SK-N-SH (cell line): ENCODE data around the gene MS4A10. TPM values are rescaled to one million over a fixed set of nuclear protein-coding genes. Genes with fewer than 3 reads are reported as not detected.

Experiments
- CTCF ChIA-PET: fragments of 300-600, 350-600 bp; formaldehyde crosslinking; extraction: SDS; loops from one replicate; lab custom pipeline; 2021; lab: Yijun Ruan, JAX
- POLR2A ChIA-PET: fragments of 350-600 bp; sonication (Branson Sonifier 250); formaldehyde crosslinking; extraction: SDS; loops from one replicate; lab custom pipeline; 2020; ENCODE audit warnings: antibody characterized with exemption, inconsistent platforms; lab: Yijun Ruan, JAX
- DNase-seq: peaks from one replicate; pipeline ENCODE4 v3.0.0; 2012
- H2AFZ ChIP-seq: fragments of 200-600 bp; sonication (generic); 2 replicates; pipeline ENCODE4 v1.8.1; 2016; ENCODE audit warnings: antibody characterized with exemption, mild to moderate bottlenecking, low read depth
- H3F3A ChIP-seq: fragments of 200-600 bp; sonication (generic); replicated peaks from 2 replicates; pipeline ENCODE3; 2016; ENCODE audit warnings: antibody characterized with exemption, mild to moderate bottlenecking; ENCODE audit not compliant: insufficient read depth
- H3K27ac ChIP-seq, 2 experiments: fragments of 200-500 bp in 1 of 2; fragments of 200-600 bp in 1 of 2; sonication (Bioruptor generic) in 1 of 2; sonication (generic), shearing (Covaris generic) in 1 of 2; 2 replicates each; pipeline versions ENCODE4 v1.5.1 to v1.6.1; 2014 to 2016; ENCODE audit warnings: low read depth in 2 of 2, inconsistent platforms in 1 of 2, low read length in 1 of 2, mild to moderate bottlenecking in 1 of 2, mixed read lengths in 1 of 2
- H3K27me3 ChIP-seq: fragments of 200-600 bp; sonication (generic), shearing (Covaris generic); 2 replicates; pipeline ENCODE4 v1.6.1; 2016; ENCODE audit warnings: mixed run types; ENCODE audit not compliant: insufficient read depth
- H3K36me3 ChIP-seq, 2 experiments: fragments of 200-500 bp in 1 of 2; fragments of 200-600 bp in 1 of 2; sonication (Bioruptor generic) in 1 of 2; sonication (generic) in 1 of 2; replicated peaks in 1 of 2; 2 replicates each; pipeline versions ENCODE3 to v1.5.1; 2014 to 2016; ENCODE audit warnings: low read length in 1 of 2, mild to moderate bottlenecking in 1 of 2; ENCODE audit not compliant: insufficient read depth in 2 of 2, control insufficient read depth in 1 of 2
- H3K4me1 ChIP-seq, 2 experiments: fragments of 200-500 bp in 1 of 2; fragments of 200-600 bp in 1 of 2; sonication (Bioruptor generic) in 1 of 2; sonication (generic), shearing (Covaris generic) in 1 of 2; 2 replicates each; pipeline versions ENCODE4 v1.5.1 to v1.6.1; 2014 to 2016; ENCODE audit warnings: low read depth in 1 of 2, low read length in 1 of 2, mixed run types in 1 of 2; ENCODE audit not compliant: insufficient read depth in 2 of 2, control insufficient read depth in 1 of 2
- H3K4me2 ChIP-seq: fragments of 200-600 bp; sonication (generic), shearing (Covaris generic); 2 replicates; pipeline ENCODE4 v1.6.1; 2017; ENCODE audit warnings: mixed run types
- H3K4me3 ChIP-seq, 2 experiments: fragments of 200-500 bp in 1 of 2; fragments of 200-600 bp in 1 of 2; sonication (Bioruptor generic) in 1 of 2; sonication (generic), shearing (Covaris generic) in 1 of 2; 2 replicates each; pipeline versions ENCODE4 v1.5.1 to v1.8.1; 2014 to 2016; ENCODE audit warnings: low read depth in 2 of 2, inconsistent platforms in 1 of 2, low read length in 1 of 2, mild to moderate bottlenecking in 1 of 2, mixed read lengths in 1 of 2, moderate library complexity in 1 of 2
- H3K79me2 ChIP-seq: fragments of 200-600 bp; sonication (generic); 2 replicates; pipeline ENCODE4 v1.8.1; 2017; ENCODE audit warnings: mild to moderate bottlenecking; ENCODE audit not compliant: insufficient read depth
- H3K9ac ChIP-seq: fragments of 200-600 bp; sonication (generic); 2 replicates; pipeline ENCODE4 v1.6.1; 2017; ENCODE audit warnings: mixed run types
- H3K9me2 ChIP-seq: fragments of 200-600 bp; sonication (generic); 2 replicates; pipeline ENCODE4 v1.6.1; 2017; ENCODE audit warnings: mixed run types
- H3K9me3 ChIP-seq: fragments of 200-600 bp; sonication (generic); 2 replicates; pipeline ENCODE4 v1.6.1; 2017; ENCODE audit warnings: mixed run types, mild to moderate bottlenecking, moderate library complexity
- H4K20me1 ChIP-seq: fragments of 200-600 bp; sonication (generic); 2 replicates; pipeline ENCODE4 v1.6.1; 2017; ENCODE audit warnings: mild to moderate bottlenecking, mixed run types; ENCODE audit not compliant: insufficient read depth
- FOSL2 ChIP-seq: IDR thresholded peaks from 2 replicates; pipeline ENCODE4 v1.4.0; 2012; ENCODE audit warnings: low read depth, mild to moderate bottlenecking, moderate library complexity, borderline replicate concordance
- FOXJ3 ChIP-seq: sonication (generic); formaldehyde crosslinking; IDR thresholded peaks from 2 replicates; pipeline ENCODE4 v1.5.1; 2020; ENCODE audit warnings: mild to moderate bottlenecking, missing genetic modification reagents
- FOXM1 ChIP-seq: IDR thresholded peaks from 2 replicates; pipeline ENCODE4 v1.4.0; 2012; ENCODE audit warnings: low read depth, mild to moderate bottlenecking
- GABPA ChIP-seq: IDR thresholded peaks from 2 replicates; pipeline ENCODE4 v1.4.0; 2012; ENCODE audit warnings: low read depth, mild to moderate bottlenecking
- GATA2 ChIP-seq: sonication (generic); formaldehyde crosslinking; IDR thresholded peaks from 2 replicates; pipeline ENCODE4 v1.5.0; 2020; ENCODE audit warnings: mild to moderate bottlenecking, missing genetic modification reagents
- IRF3 ChIP-seq: fragments of 150-350 bp; IDR thresholded peaks from 2 replicates; pipeline ENCODE4 v1.6.1; 2016; ENCODE audit warnings: mild to moderate bottlenecking, low read depth, low read length
- NFIC ChIP-seq: IDR thresholded peaks from 2 replicates; pipeline ENCODE4 v1.4.0; 2012; ENCODE audit warnings: borderline replicate concordance
- NRF1 ChIP-seq: IDR thresholded peaks from 2 replicates; pipeline ENCODE4 v1.6.1; 2012; ENCODE audit warnings: low read depth, mild to moderate bottlenecking, low read length
- RAD21 ChIP-seq: IDR thresholded peaks from 2 replicates; pipeline ENCODE4 v1.6.1; 2012; ENCODE audit warnings: mild to moderate bottlenecking, low read length
- RCOR1 ChIP-seq: fragments of 150-350 bp; IDR thresholded peaks from 2 replicates; pipeline ENCODE4 v1.6.1; 2017; ENCODE audit warnings: antibody characterized with exemption, low read length
- SIN3A ChIP-seq: IDR thresholded peaks from 2 replicates; pipeline ENCODE4 v1.6.1; 2012; ENCODE audit warnings: low read depth, mild to moderate bottlenecking, low read length, moderate library complexity, borderline replicate concordance
- TEAD4 ChIP-seq: IDR thresholded peaks from 2 replicates; pipeline ENCODE4 v1.4.0; 2012; ENCODE audit warnings: mild to moderate bottlenecking, borderline replicate concordance; ENCODE audit not compliant: insufficient read depth
- USF2 ChIP-seq: fragments of 150-350 bp; IDR thresholded peaks from 2 replicates; pipeline ENCODE4 v1.6.1; 2017; ENCODE audit warnings: antibody characterized with exemption, low read length, low read depth, borderline replicate concordance
- WGBS: methylation state at CpG from one replicate; pipeline ENCODE4 v1.1.6; 2017; ENCODE audit warnings: low lambda C conversion rate; 5-methylcytosine and 5-hydroxymethylcytosine counted together
- polyA plus RNA-seq, 3 experiments: library from polyadenylated mRNA; depleted of rRNA; stranded (reverse); fragments of >200 nt; gene quantifications; 2 replicates each; pipeline ENCODE4 v1.2.3, GENCODE V29; 2012

The MS4A10 gene
- polyA plus RNA-seq, 1 of the 3 experiments (the other 2 are of a cell fraction), result not detected

GRCh38 chr11:60769273-60769672 lies 15.9 kb upstream of the MS4A10 start:
- CTCF ChIA-PET, result interaction anchor here (0.8 to 1.5 kb wide), 4 partner anchors 11 to 118 kb away, joined by 3 to 5 read pairs (median 4); partner anchors contain the start of gene MS4A15
- H3K79me2 ChIP-seq, result no peaks in the 10 kb centered on the region
- H3F3A ChIP-seq, result no peaks in the 10 kb centered on the region
- no peak for DNase-seq
- TF ChIP-seq NRF1, result no peak
- TF ChIP-seq RCOR1, result no peak
- TF ChIP-seq GABPA, result no peak
- TF ChIP-seq, all 33 proteins: peak for 0
- Histone ChIP-seq H3K4me2 (no peak overlapping the region), H3K9me2 (no peaks in the 10 kb centered on the region), H3K36me3 (no peaks in the 10 kb centered on the region), H3K4me1 (no peaks in the 10 kb centered on the region; a peak in 1 of 4 replicates), H3K4me3 (no peak overlapping the region), H2AFZ (no peak overlapping the region), H3K27ac (no peak overlapping the region), H3K9me3 (no peaks in the 10 kb centered on the region), H3K27me3 (peaks cover 24% of the 10 kb centered on the region; the same call in 1 of the 2 replicates), H3K9ac (no peak overlapping the region), H4K20me1 (no peaks in the 10 kb centered on the region)
- POLR2A ChIA-PET, result no interaction called here
- WGBS, result 46% methylated on average over 4 of the region's 4 CpGs

- CTCF ChIA-PET, result interaction anchor here (1.1 kb wide), 1 partner anchor 118 kb away, joined by 5 read pairs; no protein-coding TSS in a partner anchor
- H3K4me1 ChIP-seq, result no peaks in the 10 kb centered on the region; a peak in 1 of 4 replicates
Observed at GRCh38 chr11:60769811-60770210, 15.3 kb upstream of the MS4A10 start.

More at GRCh38 chr11:60769811-60770210, 15.3 kb upstream of the MS4A10 start:
- Histone ChIP-seq H3K4me3 (no peak overlapping the region), H4K20me1 (no peaks in the 10 kb centered on the region), H3K9me3 (no peaks in the 10 kb centered on the region), H3K79me2 (no peaks in the 10 kb centered on the region), H3K9ac (no peak overlapping the region), H3K4me2 (no peak overlapping the region), H3F3A (no peaks in the 10 kb centered on the region), H3K27me3 (peaks cover 20% of the 10 kb centered on the region; the same call in 1 of the 2 replicates), H3K9me2 (no peaks in the 10 kb centered on the region), H2AFZ (no peak overlapping the region), H3K36me3 (no peaks in the 10 kb centered on the region), H3K27ac (no peak overlapping the region)
- no peak for DNase-seq
- WGBS, result 16% methylated on average over 11 of the region's 11 CpGs
- TF ChIP-seq RCOR1 (no peak), NRF1 (no peak), FOSL2 (no peak), FOXM1 (no peak), GABPA (no peak), GATA2 (CRISPR knock-in tag) (no peak), SIN3A (no peak), USF2 (no peak), TEAD4 (no peak), FOXJ3 (no peak), NFIC (no peak), IRF3 (no peak), RAD21 (no peak)
- POLR2A ChIA-PET, result no interaction called here
